ENCODE results near the gene SSBP4.

DNA sequence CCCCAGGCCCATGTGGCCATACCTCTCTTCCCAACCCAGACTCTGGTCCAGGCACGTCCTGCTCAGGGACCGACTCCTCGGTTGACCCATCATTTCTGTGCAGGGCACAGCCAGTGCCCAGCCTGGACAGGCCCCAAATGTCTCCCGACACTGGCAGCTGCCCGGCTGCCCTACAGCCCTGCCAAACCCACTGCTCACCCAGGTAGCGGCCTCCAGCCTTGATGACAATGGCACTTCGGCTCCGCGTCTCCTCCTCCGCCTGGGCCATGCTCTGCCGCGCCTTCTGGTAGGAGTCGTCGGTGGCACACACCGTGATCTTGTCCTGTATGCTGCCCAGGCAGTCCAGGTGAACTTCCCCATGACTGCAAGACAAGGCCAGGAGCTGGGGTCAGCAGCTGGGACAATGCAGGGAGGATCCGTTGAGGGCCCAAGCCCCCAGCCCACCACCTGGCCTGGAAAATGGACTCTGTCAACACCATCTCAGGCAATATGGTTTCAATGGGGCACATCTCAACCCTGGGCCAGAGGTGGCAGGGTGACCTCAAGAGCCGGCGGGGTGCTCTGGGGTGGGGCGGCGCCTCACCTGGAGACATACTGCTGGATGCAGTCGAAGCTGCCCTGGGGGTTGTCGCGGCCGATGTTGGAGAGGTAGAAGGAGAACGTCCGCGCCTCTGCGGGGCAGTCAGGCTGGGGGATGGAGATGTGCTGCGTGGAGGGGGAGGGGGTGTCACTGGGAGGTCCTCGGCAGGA is 46.2 kb downstream of the SSBP4 start:
- TF ChIP-seq, protein P1, sequence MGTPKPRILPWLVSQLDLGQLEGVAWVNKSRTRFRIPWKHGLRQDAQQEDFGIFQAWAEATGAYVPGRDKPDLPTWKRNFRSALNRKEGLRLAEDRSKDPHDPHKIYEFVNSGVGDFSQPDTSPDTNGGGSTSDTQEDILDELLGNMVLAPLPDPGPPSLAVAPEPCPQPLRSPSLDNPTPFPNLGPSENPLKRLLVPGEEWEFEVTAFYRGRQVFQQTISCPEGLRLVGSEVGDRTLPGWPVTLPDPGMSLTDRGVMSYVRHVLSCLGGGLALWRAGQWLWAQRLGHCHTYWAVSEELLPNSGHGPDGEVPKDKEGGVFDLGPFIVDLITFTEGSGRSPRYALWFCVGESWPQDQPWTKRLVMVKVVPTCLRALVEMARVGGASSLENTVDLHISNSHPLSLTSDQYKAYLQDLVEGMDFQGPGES (IDR thresholded peaks at IDR 0.05; ENCODE audit: low read depth, low read length): no peak
- TF ChIP-seq, protein P2, sequence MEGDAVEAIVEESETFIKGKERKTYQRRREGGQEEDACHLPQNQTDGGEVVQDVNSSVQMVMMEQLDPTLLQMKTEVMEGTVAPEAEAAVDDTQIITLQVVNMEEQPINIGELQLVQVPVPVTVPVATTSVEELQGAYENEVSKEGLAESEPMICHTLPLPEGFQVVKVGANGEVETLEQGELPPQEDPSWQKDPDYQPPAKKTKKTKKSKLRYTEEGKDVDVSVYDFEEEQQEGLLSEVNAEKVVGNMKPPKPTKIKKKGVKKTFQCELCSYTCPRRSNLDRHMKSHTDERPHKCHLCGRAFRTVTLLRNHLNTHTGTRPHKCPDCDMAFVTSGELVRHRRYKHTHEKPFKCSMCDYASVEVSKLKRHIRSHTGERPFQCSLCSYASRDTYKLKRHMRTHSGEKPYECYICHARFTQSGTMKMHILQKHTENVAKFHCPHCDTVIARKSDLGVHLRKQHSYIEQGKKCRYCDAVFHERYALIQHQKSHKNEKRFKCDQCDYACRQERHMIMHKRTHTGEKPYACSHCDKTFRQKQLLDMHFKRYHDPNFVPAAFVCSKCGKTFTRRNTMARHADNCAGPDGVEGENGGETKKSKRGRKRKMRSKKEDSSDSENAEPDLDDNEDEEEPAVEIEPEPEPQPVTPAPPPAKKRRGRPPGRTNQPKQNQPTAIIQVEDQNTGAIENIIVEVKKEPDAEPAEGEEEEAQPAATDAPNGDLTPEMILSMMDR (IDR thresholded peaks at IDR 0.05): no peak
- TF ChIP-seq RXRA (IDR thresholded peaks at IDR 0.05; ENCODE audit: borderline replicate concordance, low read depth) (no peak), FOXM1 (IDR thresholded peaks at IDR 0.05; ENCODE audit: low read depth) (no peak), GATA2 (CRISPR knock-in tag; IDR thresholded peaks at IDR 0.05) (no peak), TEAD4 (IDR thresholded peaks at IDR 0.05; ENCODE audit: borderline replicate concordance, insufficient read depth) (no peak), YY1 (IDR thresholded peaks at IDR 0.05; ENCODE audit: low read depth) (no peak), RCOR1 (IDR thresholded peaks at IDR 0.05; ENCODE audit: low read length) (no peak), SMC3 (IDR thresholded peaks at IDR 0.05; ENCODE audit: low read depth, low read length) (no peak)
- TF ChIP-seq, protein P3, sequence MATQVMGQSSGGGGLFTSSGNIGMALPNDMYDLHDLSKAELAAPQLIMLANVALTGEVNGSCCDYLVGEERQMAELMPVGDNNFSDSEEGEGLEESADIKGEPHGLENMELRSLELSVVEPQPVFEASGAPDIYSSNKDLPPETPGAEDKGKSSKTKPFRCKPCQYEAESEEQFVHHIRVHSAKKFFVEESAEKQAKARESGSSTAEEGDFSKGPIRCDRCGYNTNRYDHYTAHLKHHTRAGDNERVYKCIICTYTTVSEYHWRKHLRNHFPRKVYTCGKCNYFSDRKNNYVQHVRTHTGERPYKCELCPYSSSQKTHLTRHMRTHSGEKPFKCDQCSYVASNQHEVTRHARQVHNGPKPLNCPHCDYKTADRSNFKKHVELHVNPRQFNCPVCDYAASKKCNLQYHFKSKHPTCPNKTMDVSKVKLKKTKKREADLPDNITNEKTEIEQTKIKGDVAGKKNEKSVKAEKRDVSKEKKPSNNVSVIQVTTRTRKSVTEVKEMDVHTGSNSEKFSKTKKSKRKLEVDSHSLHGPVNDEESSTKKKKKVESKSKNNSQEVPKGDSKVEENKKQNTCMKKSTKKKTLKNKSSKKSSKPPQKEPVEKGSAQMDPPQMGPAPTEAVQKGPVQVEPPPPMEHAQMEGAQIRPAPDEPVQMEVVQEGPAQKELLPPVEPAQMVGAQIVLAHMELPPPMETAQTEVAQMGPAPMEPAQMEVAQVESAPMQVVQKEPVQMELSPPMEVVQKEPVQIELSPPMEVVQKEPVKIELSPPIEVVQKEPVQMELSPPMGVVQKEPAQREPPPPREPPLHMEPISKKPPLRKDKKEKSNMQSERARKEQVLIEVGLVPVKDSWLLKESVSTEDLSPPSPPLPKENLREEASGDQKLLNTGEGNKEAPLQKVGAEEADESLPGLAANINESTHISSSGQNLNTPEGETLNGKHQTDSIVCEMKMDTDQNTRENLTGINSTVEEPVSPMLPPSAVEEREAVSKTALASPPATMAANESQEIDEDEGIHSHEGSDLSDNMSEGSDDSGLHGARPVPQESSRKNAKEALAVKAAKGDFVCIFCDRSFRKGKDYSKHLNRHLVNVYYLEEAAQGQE (IDR thresholded peaks at IDR 0.05; ENCODE audit: low read depth, low read length): no peak
